WTC11 (cell line): ENCODE measurements around the gene GRK3.

Source experiments
- MYBL2 ChIP-seq: sonication (generic); formaldehyde crosslinking; IDR thresholded peaks from 2 replicates; pipeline ENCODE4 v1.8.1; 2023; ENCODE audit warnings: mild to moderate bottlenecking, moderate library complexity, missing genetic modification reagents
- NR3C1 ChIP-seq: sonication (generic); formaldehyde crosslinking; conservative IDR thresholded peaks from 2 replicates; pipeline ENCODE4 v1.8.1; 2023; ENCODE audit warnings: low read depth, mild to moderate bottlenecking, missing genetic modification reagents
- TEAD4 ChIP-seq: sonication (generic); formaldehyde crosslinking; IDR thresholded peaks from 2 replicates; pipeline ENCODE4 v1.8.0; 2022; ENCODE audit warnings: mild to moderate bottlenecking, missing genetic modification reagents
- ZNF263 ChIP-seq: sonication (generic); formaldehyde crosslinking; IDR thresholded peaks from 2 replicates; pipeline ENCODE4 v1.8.1; 2022; ENCODE audit warnings: low read depth, mild to moderate bottlenecking, moderate library complexity, missing genetic modification reagents
- TF ChIP-seq, protein P1 (sequence below): fragments of 200-600 bp; IDR thresholded peaks from 2 replicates; pipeline ENCODE4 v1.8.0; 2022; ENCODE audit warnings: antibody characterized with exemption
- TF ChIP-seq, protein P2 (sequence below): sonication (generic); formaldehyde crosslinking; IDR thresholded peaks from 2 replicates; pipeline ENCODE4 v1.8.0; 2022; ENCODE audit warnings: mild to moderate bottlenecking, missing genetic modification reagents
- TF ChIP-seq, protein P3 (sequence below): fragments of 250-450 bp; sonication (Bioruptor Pico); IDR thresholded peaks from 2 replicates; pipeline ENCODE4 v2.1.2; 2022; ENCODE audit warnings: mild to moderate bottlenecking, moderate library complexity
- TF ChIP-seq, protein P4 (sequence below): fragments of 250-450 bp; sonication (Bioruptor Pico); conservative IDR thresholded peaks from 2 replicates; pipeline ENCODE4 v1.9.0; 2021; ENCODE audit warnings: mild to moderate bottlenecking
- TF ChIP-seq, protein P5 (sequence below): sonication (generic); formaldehyde crosslinking; conservative IDR thresholded peaks from 2 replicates; pipeline ENCODE4 v1.8.1; 2023; ENCODE audit warnings: mild to moderate bottlenecking, low read depth, missing genetic modification reagents, moderate library complexity
- TF ChIP-seq, protein P6 (sequence below): sonication (generic); formaldehyde crosslinking; IDR thresholded peaks from 2 replicates; pipeline ENCODE4 v1.8.0; 2022; ENCODE audit warnings: missing genetic modification reagents
- TF ChIP-seq, protein P7 (sequence below): sonication (generic); formaldehyde crosslinking; conservative IDR thresholded peaks from 2 replicates; pipeline ENCODE4 v1.8.1; 2022; ENCODE audit warnings: mild to moderate bottlenecking, missing genetic modification reagents

DNA sequence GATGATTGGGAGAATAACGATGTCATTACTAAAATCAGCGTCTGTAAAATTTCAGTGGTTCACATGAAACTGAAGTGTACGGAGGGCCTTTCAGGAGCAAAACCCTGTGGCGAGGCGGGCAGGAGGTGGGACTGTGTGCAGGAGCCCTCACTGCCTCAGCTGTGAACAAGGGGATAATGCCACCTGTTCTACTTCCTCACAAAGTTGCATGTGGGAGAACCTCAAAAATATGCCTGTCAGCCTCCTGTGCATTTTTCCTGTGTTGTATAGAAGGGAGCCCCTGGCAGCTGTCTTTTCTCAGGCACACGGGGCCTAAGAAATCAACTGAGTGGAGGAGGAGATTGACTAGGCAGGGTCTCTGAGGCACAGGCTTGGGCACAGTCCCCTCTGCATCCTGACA lies 134.5 kb downstream of the GRK3 start:
- TF ChIP-seq, protein P1, sequence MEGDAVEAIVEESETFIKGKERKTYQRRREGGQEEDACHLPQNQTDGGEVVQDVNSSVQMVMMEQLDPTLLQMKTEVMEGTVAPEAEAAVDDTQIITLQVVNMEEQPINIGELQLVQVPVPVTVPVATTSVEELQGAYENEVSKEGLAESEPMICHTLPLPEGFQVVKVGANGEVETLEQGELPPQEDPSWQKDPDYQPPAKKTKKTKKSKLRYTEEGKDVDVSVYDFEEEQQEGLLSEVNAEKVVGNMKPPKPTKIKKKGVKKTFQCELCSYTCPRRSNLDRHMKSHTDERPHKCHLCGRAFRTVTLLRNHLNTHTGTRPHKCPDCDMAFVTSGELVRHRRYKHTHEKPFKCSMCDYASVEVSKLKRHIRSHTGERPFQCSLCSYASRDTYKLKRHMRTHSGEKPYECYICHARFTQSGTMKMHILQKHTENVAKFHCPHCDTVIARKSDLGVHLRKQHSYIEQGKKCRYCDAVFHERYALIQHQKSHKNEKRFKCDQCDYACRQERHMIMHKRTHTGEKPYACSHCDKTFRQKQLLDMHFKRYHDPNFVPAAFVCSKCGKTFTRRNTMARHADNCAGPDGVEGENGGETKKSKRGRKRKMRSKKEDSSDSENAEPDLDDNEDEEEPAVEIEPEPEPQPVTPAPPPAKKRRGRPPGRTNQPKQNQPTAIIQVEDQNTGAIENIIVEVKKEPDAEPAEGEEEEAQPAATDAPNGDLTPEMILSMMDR, result no peak
- TF ChIP-seq NR3C1 (CRISPR knock-in tag) (no peak), ZNF263 (CRISPR knock-in tag) (no peak), TEAD4 (CRISPR knock-in tag) (no peak), MYBL2 (CRISPR knock-in tag) (no peak)
- TF ChIP-seq, protein P2, sequence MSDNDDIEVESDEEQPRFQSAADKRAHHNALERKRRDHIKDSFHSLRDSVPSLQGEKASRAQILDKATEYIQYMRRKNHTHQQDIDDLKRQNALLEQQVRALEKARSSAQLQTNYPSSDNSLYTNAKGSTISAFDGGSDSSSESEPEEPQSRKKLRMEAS (CRISPR knock-in tag), result no peak
- TF ChIP-seq, protein P3, sequence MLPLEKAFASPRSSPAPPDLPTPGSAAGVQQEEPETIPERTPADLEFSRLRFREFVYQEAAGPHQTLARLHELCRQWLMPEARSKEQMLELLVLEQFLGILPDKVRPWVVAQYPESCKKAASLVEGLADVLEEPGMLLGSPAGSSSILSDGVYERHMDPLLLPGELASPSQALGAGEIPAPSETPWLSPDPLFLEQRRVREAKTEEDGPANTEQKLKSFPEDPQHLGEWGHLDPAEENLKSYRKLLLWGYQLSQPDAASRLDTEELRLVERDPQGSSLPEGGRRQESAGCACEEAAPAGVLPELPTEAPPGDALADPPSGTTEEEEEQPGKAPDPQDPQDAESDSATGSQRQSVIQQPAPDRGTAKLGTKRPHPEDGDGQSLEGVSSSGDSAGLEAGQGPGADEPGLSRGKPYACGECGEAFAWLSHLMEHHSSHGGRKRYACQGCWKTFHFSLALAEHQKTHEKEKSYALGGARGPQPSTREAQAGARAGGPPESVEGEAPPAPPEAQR, result no peak
- TF ChIP-seq, protein P4, sequence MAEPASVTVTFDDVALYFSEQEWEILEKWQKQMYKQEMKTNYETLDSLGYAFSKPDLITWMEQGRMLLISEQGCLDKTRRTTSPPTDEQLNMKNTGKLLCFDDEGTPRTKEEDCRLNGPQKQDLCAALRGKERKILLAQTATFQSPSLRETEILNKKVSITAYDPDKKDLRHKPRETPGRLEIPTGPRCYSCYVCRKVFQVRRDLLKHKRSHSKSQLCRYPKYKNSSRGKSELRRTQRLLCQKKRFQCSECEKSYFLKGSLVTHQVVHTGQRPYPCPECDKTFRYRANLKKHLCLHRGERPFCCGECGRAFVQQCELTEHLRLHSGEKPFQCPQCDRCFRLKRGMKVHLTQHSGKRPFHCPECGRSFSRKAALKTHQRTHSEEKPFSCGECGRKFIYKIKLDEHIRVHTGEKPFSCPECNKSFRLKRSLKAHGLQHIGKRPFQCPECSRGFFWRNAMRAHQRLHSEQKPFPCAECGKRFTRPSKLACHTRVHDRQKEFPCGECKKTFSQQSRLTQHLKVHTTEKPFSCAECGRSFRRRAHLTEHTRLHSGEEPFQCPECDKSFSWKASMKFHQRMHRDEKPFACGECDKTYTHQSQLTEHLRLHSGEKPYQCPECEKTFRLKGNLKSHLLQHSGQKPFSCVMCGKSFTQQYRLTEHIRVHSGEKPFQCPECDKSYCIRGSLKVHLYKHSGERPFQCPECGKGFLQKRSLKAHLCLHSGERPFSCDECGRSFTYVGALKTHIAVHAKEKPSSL (CRISPR knock-in tag), result no peak
- TF ChIP-seq, protein P5, sequence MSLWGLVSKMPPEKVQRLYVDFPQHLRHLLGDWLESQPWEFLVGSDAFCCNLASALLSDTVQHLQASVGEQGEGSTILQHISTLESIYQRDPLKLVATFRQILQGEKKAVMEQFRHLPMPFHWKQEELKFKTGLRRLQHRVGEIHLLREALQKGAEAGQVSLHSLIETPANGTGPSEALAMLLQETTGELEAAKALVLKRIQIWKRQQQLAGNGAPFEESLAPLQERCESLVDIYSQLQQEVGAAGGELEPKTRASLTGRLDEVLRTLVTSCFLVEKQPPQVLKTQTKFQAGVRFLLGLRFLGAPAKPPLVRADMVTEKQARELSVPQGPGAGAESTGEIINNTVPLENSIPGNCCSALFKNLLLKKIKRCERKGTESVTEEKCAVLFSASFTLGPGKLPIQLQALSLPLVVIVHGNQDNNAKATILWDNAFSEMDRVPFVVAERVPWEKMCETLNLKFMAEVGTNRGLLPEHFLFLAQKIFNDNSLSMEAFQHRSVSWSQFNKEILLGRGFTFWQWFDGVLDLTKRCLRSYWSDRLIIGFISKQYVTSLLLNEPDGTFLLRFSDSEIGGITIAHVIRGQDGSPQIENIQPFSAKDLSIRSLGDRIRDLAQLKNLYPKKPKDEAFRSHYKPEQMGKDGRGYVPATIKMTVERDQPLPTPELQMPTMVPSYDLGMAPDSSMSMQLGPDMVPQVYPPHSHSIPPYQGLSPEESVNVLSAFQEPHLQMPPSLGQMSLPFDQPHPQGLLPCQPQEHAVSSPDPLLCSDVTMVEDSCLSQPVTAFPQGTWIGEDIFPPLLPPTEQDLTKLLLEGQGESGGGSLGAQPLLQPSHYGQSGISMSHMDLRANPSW (CRISPR knock-in tag), result no peak
- TF ChIP-seq, protein P6, sequence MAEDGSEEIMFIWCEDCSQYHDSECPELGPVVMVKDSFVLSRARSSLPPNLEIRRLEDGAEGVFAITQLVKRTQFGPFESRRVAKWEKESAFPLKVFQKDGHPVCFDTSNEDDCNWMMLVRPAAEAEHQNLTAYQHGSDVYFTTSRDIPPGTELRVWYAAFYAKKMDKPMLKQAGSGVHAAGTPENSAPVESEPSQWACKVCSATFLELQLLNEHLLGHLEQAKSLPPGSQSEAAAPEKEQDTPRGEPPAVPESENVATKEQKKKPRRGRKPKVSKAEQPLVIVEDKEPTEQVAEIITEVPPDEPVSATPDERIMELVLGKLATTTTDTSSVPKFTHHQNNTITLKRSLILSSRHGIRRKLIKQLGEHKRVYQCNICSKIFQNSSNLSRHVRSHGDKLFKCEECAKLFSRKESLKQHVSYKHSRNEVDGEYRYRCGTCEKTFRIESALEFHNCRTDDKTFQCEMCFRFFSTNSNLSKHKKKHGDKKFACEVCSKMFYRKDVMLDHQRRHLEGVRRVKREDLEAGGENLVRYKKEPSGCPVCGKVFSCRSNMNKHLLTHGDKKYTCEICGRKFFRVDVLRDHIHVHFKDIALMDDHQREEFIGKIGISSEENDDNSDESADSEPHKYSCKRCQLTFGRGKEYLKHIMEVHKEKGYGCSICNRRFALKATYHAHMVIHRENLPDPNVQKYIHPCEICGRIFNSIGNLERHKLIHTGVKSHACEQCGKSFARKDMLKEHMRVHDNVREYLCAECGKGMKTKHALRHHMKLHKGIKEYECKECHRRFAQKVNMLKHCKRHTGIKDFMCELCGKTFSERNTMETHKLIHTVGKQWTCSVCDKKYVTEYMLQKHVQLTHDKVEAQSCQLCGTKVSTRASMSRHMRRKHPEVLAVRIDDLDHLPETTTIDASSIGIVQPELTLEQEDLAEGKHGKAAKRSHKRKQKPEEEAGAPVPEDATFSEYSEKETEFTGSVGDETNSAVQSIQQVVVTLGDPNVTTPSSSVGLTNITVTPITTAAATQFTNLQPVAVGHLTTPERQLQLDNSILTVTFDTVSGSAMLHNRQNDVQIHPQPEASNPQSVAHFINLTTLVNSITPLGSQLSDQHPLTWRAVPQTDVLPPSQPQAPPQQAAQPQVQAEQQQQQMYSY (CRISPR knock-in tag), result no peak
- TF ChIP-seq, protein P7, sequence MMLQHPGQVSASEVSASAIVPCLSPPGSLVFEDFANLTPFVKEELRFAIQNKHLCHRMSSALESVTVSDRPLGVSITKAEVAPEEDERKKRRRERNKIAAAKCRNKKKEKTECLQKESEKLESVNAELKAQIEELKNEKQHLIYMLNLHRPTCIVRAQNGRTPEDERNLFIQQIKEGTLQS, result no peak
